CD4-positive, alpha-beta memory T cell (primary cell): Measurements from ENCODE around the gene BLOC1S2. TPM values are rescaled to one million over a fixed set of nuclear protein-coding genes. Genes with fewer than 3 reads are reported as not detected.

Experiments
- polyA plus RNA-seq, 2 donors: library from polyadenylated mRNA; unstranded; fragments of 300-500 nt; fragmentation: Illumina TruSeq; gene quantifications; one replicate each; pipeline ENCODE4 v1.2.3, GENCODE V29; 2021
- total RNA-seq, 2 experiments: library from RNA; stranded (reverse); gene quantifications; one replicate each; pipeline ENCODE4 v1.2.3, GENCODE V29; 2021

Gene BLOC1S2
- total and polyA plus RNA-seq, 4 experiments from 2014 or later: 32.0 to 77.8 (median 52.6) TPM

Other genes with a start within 250 kb of the BLOC1S2 start
- gene CPN1, start 204.8 kb downstream of the BLOC1S2 start, total RNA-seq: not detected
- gene CPN1, start 204.8 kb downstream of the BLOC1S2 start, polyA plus RNA-seq: not detected
- gene ERLIN1, start 100.7 kb downstream of the BLOC1S2 start, total RNA-seq: 10 to 100 TPM; 11.6 to 12.5 TPM
- gene ERLIN1, start 100.7 kb downstream of the BLOC1S2 start, polyA plus RNA-seq: 10 to 100 TPM in 1 of 2 donors, 1 to 10 TPM in 1; 7.2 to 15.9 TPM
- gene CHUK, start 57.1 kb downstream of the BLOC1S2 start, total RNA-seq: 10 to 100 TPM; 17.6 to 18.0 TPM
- gene CHUK, start 57.1 kb downstream of the BLOC1S2 start, polyA plus RNA-seq: 10 to 100 TPM; 11.2 to 16.6 TPM
- gene CWF19L1, start 19.0 kb downstream of the BLOC1S2 start, total RNA-seq: 10 to 100 TPM; 40.7 to 44.0 TPM
- 10 to 100 TPM; 18.4 to 33.4 TPM for gene CWF19L1, start 19.0 kb downstream of the BLOC1S2 start, polyA plus RNA-seq
- gene PKD2L1, start 43.5 kb upstream of the BLOC1S2 start, total RNA-seq: not detected
- not detected for gene PKD2L1, start 43.5 kb upstream of the BLOC1S2 start, polyA plus RNA-seq
- under 1 TPM; 0.61 to 1.00 TPM for gene SCD, start 60.6 kb upstream of the BLOC1S2 start, total RNA-seq
- gene SCD, start 60.6 kb upstream of the BLOC1S2 start, polyA plus RNA-seq: 1 to 10 TPM in 1 of 2 donors, under 1 TPM in 1; 0.77 to 1.4 TPM
- not detected for gene WNT8B, start 176.3 kb upstream of the BLOC1S2 start, total RNA-seq
- not detected for gene WNT8B, start 176.3 kb upstream of the BLOC1S2 start, polyA plus RNA-seq
- gene SEC31B, start 233.2 kb upstream of the BLOC1S2 start, total RNA-seq: 10 to 100 TPM; 64.0 to 70.9 TPM
- gene SEC31B, start 233.2 kb upstream of the BLOC1S2 start, polyA plus RNA-seq: 1 to 10 TPM in 1 of 2 donors, under 1 TPM in 1; 0.76 to 2.4 TPM
- gene NDUFB8, start 243.2 kb upstream of the BLOC1S2 start, total RNA-seq: 100 to 1,000 TPM; 141 to 162 TPM
- 100 to 1,000 TPM; 473 to 613 TPM for gene NDUFB8, start 243.2 kb upstream of the BLOC1S2 start, polyA plus RNA-seq
- 10 to 100 TPM; 69.6 to 69.8 TPM for gene HIF1AN, start 249.3 kb upstream of the BLOC1S2 start, total RNA-seq
- gene HIF1AN, start 249.3 kb upstream of the BLOC1S2 start, polyA plus RNA-seq: 10 to 100 TPM; 26.8 to 36.8 TPM